ENCODE results near the gene PLSCR4.

DNA sequence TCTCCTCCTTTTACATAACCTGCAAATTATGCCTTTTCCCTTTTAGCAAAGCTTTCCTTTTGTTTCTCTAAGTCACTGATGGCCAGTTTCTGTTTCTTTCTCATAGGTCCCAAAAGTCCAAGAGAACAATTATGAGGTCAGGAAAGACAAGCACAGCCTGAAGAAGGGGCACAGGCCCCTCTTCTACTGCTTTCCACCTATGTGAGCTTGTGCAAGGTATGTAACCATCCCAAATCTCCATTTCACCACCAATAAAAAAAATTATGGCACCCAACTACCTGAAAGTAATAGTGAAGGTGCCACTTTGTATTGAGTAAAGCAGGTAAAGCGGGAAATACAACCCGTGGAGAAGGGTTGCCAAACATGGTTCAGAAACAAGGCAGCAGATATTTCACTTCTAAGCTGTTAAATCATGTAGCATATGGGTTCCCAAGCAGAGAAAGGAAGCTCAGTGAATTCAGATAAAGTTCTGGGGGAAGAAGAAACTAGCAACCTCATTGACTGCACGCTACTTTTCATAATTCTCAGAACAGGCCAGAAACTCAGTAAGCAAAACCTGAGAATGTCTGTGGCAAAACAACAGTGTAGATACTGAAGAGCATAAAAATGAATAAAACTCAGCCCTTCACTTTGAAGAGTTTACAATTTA lies 94.1 kb downstream of the PLSCR4 start:
- no peak for TF ChIP-seq EP300 (IDR thresholded peaks at IDR 0.05)
- no peak for TF ChIP-seq CTCF (IDR thresholded peaks at IDR 0.05)
